ENCODE results near the gene CNTD1.

The CNTD1 gene

GRCh38 chr17:42806249-42806648 is 7.6 kb downstream of the CNTD1 start:
- no peak for DNase-seq (ENCODE audit: low spot score)

GRCh38 chr17:42809250-42809649 is 10.6 kb downstream of the CNTD1 start:
- DNase-seq (ENCODE audit: low spot score) = no peak

- DNase-seq (ENCODE audit: low spot score) = no peak
These were observed 16.2 kb downstream of the CNTD1 start for GRCh38 chr17:42814633-42815399.

DNA sequence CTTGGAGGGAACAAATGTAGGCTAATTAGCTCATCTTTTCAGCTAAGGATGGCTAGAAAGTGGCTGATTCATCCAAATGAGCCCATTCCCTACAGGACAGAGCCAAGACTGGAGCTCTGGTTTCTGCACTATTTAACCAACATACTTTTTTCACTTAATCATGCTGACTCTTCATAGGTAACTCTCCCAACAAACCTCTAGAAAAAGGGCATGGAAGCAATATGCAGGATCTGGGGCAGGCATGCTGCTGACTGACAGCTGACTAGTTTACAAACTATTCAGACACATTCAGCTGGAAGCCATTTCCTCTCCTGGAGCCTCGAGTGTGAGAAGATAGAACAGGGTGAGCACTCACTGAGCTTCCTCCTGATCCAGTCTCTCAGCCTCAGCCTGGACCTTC is 19.2 kb downstream of the CNTD1 start:
- DNase-seq (ENCODE audit: low spot score) = no peak

DNA sequence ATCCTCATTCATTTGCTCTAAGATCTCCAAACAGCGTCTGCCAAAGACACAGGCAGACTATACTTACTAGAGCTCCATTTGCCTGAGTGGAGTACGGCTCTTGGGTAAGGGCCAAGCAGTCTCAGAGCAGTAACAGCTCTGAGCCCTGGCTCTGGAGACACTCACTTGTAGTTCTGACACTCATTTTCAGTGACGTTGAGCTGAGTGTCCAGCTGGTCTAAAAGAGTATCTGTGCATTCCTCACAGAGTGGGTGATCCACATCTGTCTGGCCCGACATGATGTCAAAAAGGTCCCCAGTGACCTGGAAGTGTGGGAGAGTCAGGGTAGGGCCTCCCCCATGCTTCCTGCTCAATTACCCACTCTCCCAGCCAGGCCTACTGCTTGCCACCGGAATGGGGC is 19.7 kb downstream of the CNTD1 start:
- no peak for DNase-seq (ENCODE audit: low spot score)

GRCh38 chr17:42819939-42820535 is 21.4 kb downstream of the CNTD1 start:
- peak; percentile 82 for DNase-seq (ENCODE audit: low spot score)

DNA sequence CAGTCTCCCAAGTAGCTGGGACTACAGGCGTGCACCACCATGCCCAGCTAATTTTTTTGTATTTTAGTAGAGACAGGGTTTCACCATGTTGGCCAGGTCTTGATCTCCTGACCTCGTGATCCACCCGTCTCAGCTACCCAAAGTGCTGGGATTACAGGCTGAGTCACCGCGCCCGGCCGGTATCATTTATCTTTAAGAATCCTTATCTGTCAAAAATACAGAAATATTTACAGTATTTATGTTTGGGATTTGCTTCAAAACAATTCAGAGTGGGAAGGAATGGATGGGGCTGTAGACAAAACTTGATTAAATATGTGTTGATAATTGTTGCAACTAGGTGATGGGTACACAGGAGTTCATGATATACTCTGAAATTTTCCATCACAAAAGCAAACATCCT is 22.5 kb downstream of the CNTD1 start:
- no peak for DNase-seq (ENCODE audit: low spot score)

DNA sequence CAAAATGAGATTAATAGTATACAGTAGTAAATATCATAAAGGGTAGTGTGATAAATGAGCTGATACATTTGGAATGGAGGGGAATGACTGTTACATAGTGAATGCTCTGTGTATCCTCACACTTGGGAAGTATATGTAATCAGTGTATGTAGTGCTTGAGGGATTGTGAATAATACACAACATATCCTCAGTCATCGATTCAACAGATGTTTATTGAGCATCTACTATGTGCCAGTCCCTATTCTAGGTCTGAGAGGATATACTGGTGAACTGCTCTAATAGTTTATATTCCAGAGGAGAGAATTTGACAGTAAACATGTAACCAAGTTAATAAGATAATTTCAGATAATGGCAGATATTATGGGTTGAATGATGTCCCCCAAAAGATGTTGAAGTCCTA is 28.8 kb downstream of the CNTD1 start:
- DNase-seq (ENCODE audit: low spot score) = no peak

GRCh38 chr17:42830971-42831370 is 32.3 kb downstream of the CNTD1 start:
- DNase-seq (ENCODE audit: low spot score) = no peak

- no peak for DNase-seq (ENCODE audit: low spot score)
These were observed 33.7 kb downstream of the CNTD1 start for GRCh38 chr17:42832213-42832933.

- DNase-seq (ENCODE audit: low spot score) = peak; percentile 93
These were observed 34.5 kb downstream of the CNTD1 start, which contains the start of gene PSME3 for GRCh38 chr17:42832934-42833766. TSS of gene PSME3 (plus strand) at chr17:42833397. CDS start at chr17:42833632, 235 bp downstream.

DNA sequence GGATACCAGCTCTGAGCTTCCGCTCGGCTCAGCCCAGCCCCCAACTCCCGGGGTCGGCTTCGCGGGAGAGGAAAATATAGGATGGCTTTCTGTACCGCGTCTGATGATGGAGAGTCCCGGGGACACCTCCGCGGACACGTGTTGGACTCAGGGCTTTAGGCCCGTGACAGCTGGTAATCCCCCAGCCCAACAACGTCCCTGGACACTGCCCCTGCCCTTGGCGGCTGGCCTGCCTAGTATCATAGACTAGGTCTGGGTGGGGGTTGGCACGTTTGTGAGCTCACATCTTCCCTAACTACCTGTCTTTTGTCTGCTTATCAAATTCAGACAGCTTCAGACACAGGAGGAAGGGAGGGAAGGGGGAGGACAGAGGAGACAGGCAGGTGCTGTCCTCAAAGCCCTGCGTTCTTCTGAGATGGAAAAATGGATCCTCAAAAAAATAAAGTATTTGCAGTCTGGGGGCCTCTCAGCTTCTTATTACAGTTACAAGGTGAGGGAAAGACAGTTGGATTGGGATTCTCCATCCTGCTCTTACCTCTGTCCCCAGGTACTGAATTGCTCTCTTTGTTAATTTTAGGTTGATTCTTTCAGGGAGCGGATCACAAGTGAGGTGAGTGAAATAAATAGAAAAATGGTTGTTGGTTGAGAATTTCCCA is 35.2 kb downstream of the CNTD1 start:
- DNase-seq (ENCODE audit: low spot score) = no peak

- no peak for DNase-seq (ENCODE audit: low spot score)
These were observed 37.1 kb downstream of the CNTD1 start for GRCh38 chr17:42835732-42836131.

DNA sequence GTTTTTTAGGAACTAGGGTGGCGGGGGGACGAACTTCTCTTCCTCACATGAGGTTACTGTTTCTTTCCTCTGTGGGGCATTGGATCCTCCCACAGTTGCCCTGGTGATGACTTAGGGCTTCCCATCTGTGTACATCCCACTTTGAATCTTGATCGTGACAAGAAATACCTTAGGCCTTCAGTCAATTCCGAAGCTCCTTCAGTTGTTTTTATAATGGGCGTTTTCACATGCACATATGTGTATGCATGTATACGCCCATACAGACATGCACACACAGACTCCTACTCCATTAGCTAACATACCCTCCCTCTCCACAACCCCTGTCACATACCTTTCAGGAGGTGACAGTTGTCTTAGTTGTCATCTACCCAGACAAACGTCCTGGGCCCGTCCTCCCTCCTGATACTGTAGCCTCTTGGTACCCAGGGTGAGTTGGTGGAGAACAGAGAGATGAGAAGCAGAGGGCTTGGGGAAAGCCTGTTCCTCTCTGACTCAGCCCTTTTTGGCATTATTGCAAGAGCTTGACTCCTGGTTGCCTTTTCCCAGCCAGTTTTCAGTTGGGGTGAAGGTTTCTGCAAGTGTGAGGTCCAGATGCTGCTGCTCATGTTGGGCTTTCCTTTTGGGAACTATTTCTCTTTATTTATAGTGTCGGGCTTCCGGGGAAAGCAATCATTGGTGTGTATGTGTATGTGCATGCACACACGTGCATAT is 43.5 kb downstream of the CNTD1 start:
- no peak for DNase-seq (ENCODE audit: low spot score)

DNA sequence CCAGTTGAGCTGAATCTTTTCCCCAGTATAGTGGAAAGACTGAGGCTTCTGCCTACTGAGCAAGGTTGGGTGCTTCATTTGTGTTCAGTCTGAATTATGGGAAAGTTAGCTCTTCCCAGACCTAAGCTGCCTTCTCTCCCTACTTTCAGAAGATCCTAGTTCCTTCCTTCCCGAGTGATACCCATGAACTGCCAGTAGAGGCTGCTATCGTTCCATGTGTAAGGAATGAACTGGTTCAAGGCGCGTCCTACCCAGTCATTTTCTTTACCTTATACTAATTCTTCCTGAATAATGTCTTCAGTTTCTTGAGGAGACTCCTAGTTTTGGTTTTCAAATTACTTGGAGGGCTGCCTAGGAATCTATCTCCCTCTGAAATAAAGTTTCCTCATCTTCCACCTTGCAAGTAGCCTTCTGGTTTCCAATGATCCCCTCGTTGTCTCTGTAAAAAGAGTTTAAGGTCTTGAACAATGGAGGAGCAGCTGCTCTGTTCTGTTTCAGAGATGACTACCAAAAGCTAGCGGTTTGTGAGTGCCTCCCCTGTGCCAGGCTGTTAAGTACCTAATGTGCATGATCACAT is 44.8 kb downstream of the CNTD1 start:
- peak; percentile 71 for DNase-seq (ENCODE audit: low spot score)

GRCh38 chr17:42844271-42844670 is 45.6 kb downstream of the CNTD1 start, which contains the start of gene AOC2:
TSS of gene AOC2 (plus strand) at chr17:42844580. CDS start at chr17:42844627, 47 bp downstream.
- DNase-seq (ENCODE audit: low spot score) = no peak

DNA sequence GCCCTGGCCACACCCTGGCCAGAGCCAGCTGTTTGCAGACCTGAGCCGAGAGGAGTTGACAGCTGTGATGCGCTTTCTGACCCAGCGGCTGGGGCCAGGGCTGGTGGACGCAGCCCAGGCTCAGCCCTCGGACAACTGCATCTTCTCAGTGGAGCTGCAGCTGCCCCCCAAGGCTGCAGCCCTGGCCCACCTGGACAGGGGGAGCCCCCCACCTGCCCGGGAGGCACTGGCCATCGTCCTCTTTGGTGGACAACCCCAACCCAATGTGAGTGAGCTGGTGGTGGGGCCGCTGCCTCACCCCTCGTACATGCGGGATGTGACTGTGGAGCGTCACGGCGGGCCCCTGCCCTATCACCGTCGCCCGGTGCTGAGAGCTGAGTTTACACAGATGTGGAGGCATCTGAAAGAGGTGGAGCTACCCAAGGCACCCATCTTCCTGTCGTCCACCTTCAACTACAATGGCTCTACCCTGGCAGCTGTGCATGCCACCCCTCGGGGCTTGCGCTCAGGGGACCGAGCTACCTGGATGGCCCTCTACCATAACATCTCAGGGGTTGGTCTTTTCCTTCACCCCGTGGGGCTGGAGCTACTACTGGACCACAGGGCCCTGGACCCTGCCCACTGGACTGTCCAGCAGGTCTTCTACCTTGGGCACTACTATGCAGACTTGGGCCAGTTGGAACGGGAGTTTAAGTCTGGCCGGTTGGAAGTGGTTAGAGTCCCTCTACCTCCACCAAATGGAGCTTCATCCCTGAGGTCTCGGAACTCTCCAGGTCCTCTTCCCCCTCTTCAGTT is 46.3 kb downstream of the CNTD1 start:
- DNase-seq (ENCODE audit: low spot score) = no peak

GRCh38 chr17:42845556-42845917 is 46.9 kb downstream of the CNTD1 start:
- no peak for DNase-seq (ENCODE audit: low spot score)

DNA sequence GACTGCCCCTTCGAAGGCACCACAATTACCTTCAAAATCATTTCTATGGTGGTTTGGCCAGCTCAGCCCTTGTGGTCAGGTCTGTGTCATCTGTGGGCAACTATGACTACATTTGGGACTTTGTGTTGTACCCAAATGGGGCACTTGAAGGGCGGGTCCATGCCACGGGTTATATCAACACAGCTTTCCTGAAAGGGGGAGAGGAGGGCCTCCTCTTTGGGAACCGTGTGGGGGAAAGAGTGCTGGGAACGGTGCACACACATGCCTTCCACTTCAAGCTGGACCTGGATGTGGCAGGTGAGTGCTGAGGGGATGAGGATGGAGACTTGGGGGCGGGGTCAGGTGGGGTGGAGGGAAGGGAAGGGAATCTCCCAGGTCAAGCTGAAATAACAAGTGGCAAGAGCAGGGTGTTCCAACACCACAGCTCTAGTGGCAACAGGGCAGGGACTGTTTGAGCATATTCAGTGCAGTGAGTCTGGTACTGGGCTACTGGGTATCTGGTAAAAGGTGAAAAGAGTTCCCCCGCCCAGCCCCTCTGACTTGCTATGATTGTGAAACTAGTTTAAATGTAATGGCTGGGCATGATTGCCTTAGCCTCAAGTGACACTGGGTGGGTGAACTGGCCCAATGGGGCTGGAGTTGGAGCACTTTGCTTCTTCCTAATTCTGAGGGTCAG is 47.4 kb downstream of the CNTD1 start:
- no peak for DNase-seq (ENCODE audit: low spot score)

Measured in hematopoietic multipotent progenitor cell treated with erythropoietin and hydrocortisone succinate and interleukin-3 and kit ligand, for 17 days (in vitro differentiated cells).